ENCODE measurements around the gene METTL3. TPM values are rescaled to one million over a fixed set of nuclear protein-coding genes. Genes with fewer than 3 reads are reported as not detected.

Gene METTL3
- total RNA-seq, 4 donors from 2014 or later = 16.5 to 52.4 (median 34.6) TPM

DNA sequence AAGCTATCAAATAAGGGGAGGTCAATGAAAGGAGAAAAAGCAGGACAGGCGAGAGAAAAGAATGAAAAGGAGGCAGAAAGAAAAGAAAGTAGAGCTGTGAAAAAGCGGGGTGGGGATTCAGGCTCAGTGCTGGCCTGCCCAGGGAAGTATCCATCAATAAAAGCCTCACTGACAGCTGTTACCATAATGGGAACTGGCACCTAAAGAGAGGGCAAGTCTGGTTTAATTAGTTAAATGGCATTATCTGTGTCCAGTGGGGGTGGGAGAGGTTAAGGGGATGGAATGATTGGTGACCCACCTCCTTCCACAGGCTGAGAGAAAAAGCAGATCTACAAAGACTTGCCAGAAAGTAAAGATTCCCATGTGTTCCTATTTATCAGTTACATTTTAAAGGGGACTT lies 7.6 kb upstream of the METTL3 start:
- ATAC-seq = no peak

DNA sequence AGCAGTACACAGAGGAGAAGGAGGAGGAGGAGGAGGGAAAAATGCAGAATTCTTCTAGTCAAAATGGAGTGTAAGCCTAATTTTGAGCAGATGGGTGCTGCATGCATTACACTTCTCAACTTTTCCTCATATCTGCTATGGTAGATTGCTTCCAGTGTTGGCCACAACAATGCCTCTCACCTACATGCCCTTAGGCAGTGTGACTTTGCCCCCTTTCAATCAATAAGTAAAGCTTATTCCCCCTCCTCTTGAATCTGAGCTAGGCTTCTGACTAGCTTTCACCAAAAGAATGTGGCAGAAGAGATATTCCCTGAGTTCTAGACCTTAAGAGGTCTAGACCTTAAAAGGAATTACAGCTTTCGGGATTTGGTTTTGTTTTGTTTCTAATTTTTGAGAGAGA lies 3.2 kb upstream of the METTL3 start:
- no peak for ATAC-seq
- Histone ChIP-seq H3K27ac (no peak overlapping the region), H3K4me3 (no peak overlapping the region), H3K27me3 (no peaks in the 10 kb centered on the region), H3K36me3 (no peaks in the 10 kb centered on the region), H3K4me1 (peaks cover 12% of the 10 kb centered on the region in 2 donors), H3K9me3 (no peaks in the 10 kb centered on the region)
- no peak for DNase-seq
- no peak for TF ChIP-seq POLR2A (IDR thresholded peaks at IDR 0.05)
- no peak for TF ChIP-seq CTCF (IDR thresholded peaks at IDR 0.05 in 4 of 5, conservative IDR thresholded peaks at IDR 0.05 in 1 of 5)
- in situ Hi-C loops (cut with MboI; ENCODE audit: low sequenced_read_pairs in 4 of 4) = no loop called here
- intact Hi-C loops (cut with DNase I; ENCODE audit: low total_unique reads) = loop anchor here (5.0 to 10.0 kb wide), 2 partner anchors 43 to 250 kb away; partner anchors contain the start of gene HNRNPC

More for the DNA sequence above, 7.6 kb upstream of the METTL3 start:
- Histone ChIP-seq H3K4me1 (no peaks in the 10 kb centered on the region), H3K36me3 (no peaks in the 10 kb centered on the region), H3K27ac (no peak overlapping the region), H3K4me3 (no peak overlapping the region), H3K27me3 (no peaks in the 10 kb centered on the region), H3K9me3 (no peaks in the 10 kb centered on the region)
- intact Hi-C loops (cut with DNase I; ENCODE audit: low total_unique reads) (loop anchor here (10.0 kb wide), 1 partner anchor 254 kb away; the partner anchor contains the start of gene HNRNPC), in situ Hi-C loops (cut with MboI; ENCODE audit: low sequenced_read_pairs in 4 of 4) (no loop called here)
- no peak for TF ChIP-seq POLR2A (IDR thresholded peaks at IDR 0.05)
- TF ChIP-seq CTCF (IDR thresholded peaks at IDR 0.05 in 4 of 5, conservative IDR thresholded peaks at IDR 0.05 in 1 of 5) = no peak
- DNase-seq = no peak

DNA sequence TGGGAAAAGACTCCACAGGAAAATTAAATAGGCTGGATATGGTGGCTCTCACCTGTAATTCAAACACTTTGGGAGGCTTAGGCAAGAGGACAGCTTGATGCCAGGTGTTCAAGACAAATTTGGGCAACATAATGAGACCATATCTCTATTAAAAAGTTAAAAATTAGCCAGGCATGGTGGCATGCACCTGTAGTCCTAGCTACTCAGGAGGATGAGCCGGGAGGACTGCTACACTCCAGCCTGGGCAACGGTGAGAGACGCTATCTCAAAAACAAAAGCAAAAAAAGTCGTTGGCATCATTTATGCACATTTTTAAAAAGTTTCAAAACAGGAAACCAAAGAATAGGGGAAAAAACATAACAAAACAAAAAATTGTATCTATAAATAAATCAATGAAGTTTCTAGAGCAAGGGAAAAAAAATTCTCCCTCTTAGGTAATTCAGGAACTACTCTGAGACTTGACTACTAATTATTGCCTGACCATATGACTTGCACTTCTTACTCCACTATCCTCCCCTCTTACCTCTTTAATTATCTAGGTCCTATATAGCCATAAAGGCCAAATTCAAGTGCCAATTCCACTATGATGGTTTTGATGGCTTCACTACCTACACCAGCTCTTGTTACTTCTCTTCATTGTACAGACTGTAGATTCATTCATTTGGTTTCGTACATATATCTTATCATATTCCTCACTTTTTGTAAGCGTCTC lies 1.6 kb downstream of the METTL3 start:
- H3K27ac ChIP-seq = peak overlapping the region in 3 of 4 donors; percentile 89 to 92 (median 90)
- intact Hi-C loops (cut with DNase I; ENCODE audit: low total_unique reads) (loop anchor here (2.0 to 10.0 kb wide), 3 partner anchors 48 to 245 kb away; partner anchors contain the start of genes HNRNPC and SUPT16H), in situ Hi-C loops (cut with MboI; ENCODE audit: low sequenced_read_pairs in 4 of 4) (no loop called here)
- no peak for DNase-seq
- peaks cover 16 to 17% of the 10 kb centered on the region in 2 donors for H3K4me1 ChIP-seq
- TF ChIP-seq POLR2A (IDR thresholded peaks at IDR 0.05) (no peak), CTCF (IDR thresholded peaks at IDR 0.05 in 4 of 5, conservative IDR thresholded peaks at IDR 0.05 in 1 of 5) (no peak)
- no peak for ATAC-seq
- H3K9me3 ChIP-seq = no peaks in the 10 kb centered on the region
- H3K4me3 ChIP-seq = peak overlapping the region; percentile 73 to 96 (median 87)
- H3K27me3 ChIP-seq = no peaks in the 10 kb centered on the region
- H3K36me3 ChIP-seq = peaks cover 0 to 15% of the 10 kb centered on the region in 2 donors

GRCh38 chr14:21506557-21506956 lies 4.6 kb downstream of the METTL3 start:
- ATAC-seq (no peak), DNase-seq (no peak)
- H3K36me3 ChIP-seq = peaks cover 0 to 36% of the 10 kb centered on the region in 2 donors
- H3K4me3 ChIP-seq = no peak overlapping the region
- intact Hi-C loops (cut with DNase I; ENCODE audit: low total_unique reads) (no loop called here), in situ Hi-C loops (cut with MboI; ENCODE audit: low sequenced_read_pairs in 4 of 4) (no loop called here)
- H3K27ac ChIP-seq = no peak overlapping the region
- TF ChIP-seq POLR2A (IDR thresholded peaks at IDR 0.05) (no peak), CTCF (IDR thresholded peaks at IDR 0.05 in 4 of 5, conservative IDR thresholded peaks at IDR 0.05 in 1 of 5) (no peak)
- H3K4me1 ChIP-seq = peaks cover 16 to 17% of the 10 kb centered on the region in 2 donors
- H3K27me3 ChIP-seq = no peaks in the 10 kb centered on the region
- H3K9me3 ChIP-seq = no peaks in the 10 kb centered on the region

Measured in gastrocnemius medialis (tissue), 4 donors.